ENCODE measurements around the gene NUB1. TPM values are rescaled to one million over a fixed set of nuclear protein-coding genes. Genes with fewer than 3 reads are reported as not detected.

The NUB1 gene
- polyA plus RNA-seq, 3 donors, result 32.0 to 39.2 (median 37.2) TPM

DNA sequence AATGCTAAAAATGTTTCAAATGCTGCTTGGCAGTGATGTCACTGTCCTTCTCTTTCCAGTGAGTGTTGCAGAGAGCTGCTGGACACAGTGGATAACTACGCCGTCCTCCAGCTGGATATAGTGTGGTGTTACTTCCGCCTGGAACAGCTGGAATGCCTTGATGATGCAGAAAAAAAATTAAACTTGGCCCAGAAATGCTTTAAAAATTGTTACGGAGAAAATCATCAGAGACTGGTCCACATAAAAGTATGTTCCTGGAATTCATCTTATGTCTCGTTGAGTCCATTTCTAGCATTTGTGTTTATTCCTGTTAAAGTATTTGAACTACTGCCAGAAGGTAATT lies 25.2 kb downstream of the NUB1 start:
- H3K9ac ChIP-seq (ENCODE audit: insufficient read depth, low read length, poor library complexity, severe bottlenecking), result no peak overlapping the region
- no peaks in the 10 kb centered on the region for H3K4me1 ChIP-seq (ENCODE audit: control insufficient read depth in 1 of 2, insufficient read depth in 2 of 2, low read length in 2 of 2)
- no peaks in the 10 kb centered on the region for H3K9me3 ChIP-seq (replicated peaks in 1 of 2; ENCODE audit: control insufficient read depth in 1 of 2, insufficient read depth in 1 of 2, low read length in 2 of 2)
- Mint-ChIP-seq H3K4me1 (no peaks in the 10 kb centered on the region), H3K36me3 (peaks cover 58 to 67% of the 10 kb centered on the region in 2 donors), H3K9me3 (peaks cover 0 to 2% (median 0%) of the 10 kb centered on the region in 7 donors), H3K27me3 (ENCODE audit: low read depth in 3 of 3) (peaks cover 0 to 3% (median 2%) of the 10 kb centered on the region in 3 donors), H3K4me3 (no peak overlapping the region), H3K27ac (no peak overlapping the region)
- TF ChIP-seq, protein P1, sequence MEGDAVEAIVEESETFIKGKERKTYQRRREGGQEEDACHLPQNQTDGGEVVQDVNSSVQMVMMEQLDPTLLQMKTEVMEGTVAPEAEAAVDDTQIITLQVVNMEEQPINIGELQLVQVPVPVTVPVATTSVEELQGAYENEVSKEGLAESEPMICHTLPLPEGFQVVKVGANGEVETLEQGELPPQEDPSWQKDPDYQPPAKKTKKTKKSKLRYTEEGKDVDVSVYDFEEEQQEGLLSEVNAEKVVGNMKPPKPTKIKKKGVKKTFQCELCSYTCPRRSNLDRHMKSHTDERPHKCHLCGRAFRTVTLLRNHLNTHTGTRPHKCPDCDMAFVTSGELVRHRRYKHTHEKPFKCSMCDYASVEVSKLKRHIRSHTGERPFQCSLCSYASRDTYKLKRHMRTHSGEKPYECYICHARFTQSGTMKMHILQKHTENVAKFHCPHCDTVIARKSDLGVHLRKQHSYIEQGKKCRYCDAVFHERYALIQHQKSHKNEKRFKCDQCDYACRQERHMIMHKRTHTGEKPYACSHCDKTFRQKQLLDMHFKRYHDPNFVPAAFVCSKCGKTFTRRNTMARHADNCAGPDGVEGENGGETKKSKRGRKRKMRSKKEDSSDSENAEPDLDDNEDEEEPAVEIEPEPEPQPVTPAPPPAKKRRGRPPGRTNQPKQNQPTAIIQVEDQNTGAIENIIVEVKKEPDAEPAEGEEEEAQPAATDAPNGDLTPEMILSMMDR (IDR thresholded peaks at IDR 0.05), result no peak
- no peak overlapping the region for H3K4me2 ChIP-seq (replicated peaks; ENCODE audit: extremely low read depth, low read length, poor library complexity, severe bottlenecking)
- WGBS (ENCODE audit: insufficient coverage), result 83% methylated on average over 3 of the region's 5 CpGs
- intact Hi-C loops (cut with micrococcal nuclease), result loop anchor here in 1 of 2 donors (5.0 kb wide), 1 partner anchor 395 kb away; no protein-coding TSS in a partner anchor
- no peak for DNase-seq
- H2AFZ ChIP-seq (ENCODE audit: insufficient read depth, low read depth, low read length, poor library complexity, severe bottlenecking), result no peak overlapping the region
- no peaks in the 10 kb centered on the region for H3K27me3 ChIP-seq (ENCODE audit: control insufficient read depth in 2 of 2, insufficient read depth in 2 of 2, low read length in 2 of 2)
- H3K27ac ChIP-seq (ENCODE audit: low read depth in 1 of 2, low read length in 2 of 2), result no peak overlapping the region
- peaks cover 43 to 56% of the 10 kb centered on the region in 2 donors for H3K36me3 ChIP-seq (replicated peaks in 1 of 2; ENCODE audit: control insufficient read depth in 1 of 2, insufficient read depth in 2 of 2, low read length in 2 of 2)
- no peaks in the 10 kb centered on the region for H3K79me2 ChIP-seq (ENCODE audit: insufficient read depth, low read length)
- no peak overlapping the region for H3K4me3 ChIP-seq (replicated peaks in 1 of 3; ENCODE audit: low read depth in 2 of 3, low read length in 3 of 3)
- H4K20me1 ChIP-seq (ENCODE audit: insufficient read depth, low read length), result no peaks in the 10 kb centered on the region

DNA sequence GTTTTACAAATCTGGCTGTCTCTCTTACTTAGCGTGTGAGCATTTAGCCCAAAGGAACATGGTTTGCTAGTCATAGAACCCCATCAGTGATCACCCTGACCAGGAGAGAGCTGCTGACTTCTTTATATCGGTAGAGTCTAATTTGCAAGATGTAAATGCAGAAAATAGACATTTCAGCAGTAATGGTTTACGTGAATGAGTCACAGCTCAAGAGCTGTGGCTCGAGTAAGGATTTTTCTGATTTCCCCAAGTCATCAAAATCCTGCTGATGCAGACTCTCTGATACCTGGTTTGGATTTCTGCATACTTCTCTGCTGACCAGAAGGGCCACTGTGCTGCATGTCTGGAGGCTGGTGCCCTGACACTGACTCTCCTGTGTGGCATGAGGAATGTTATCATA lies 25.7 kb downstream of the NUB1 start:
- H2AFZ ChIP-seq (ENCODE audit: insufficient read depth, low read depth, low read length, poor library complexity, severe bottlenecking), result no peak overlapping the region
- H3K4me3 ChIP-seq (replicated peaks in 1 of 3; ENCODE audit: low read depth in 2 of 3, low read length in 3 of 3), result no peak overlapping the region
- no peaks in the 10 kb centered on the region for H3K9me3 ChIP-seq (replicated peaks in 1 of 2; ENCODE audit: control insufficient read depth in 1 of 2, insufficient read depth in 1 of 2, low read length in 2 of 2)
- WGBS (ENCODE audit: insufficient coverage), result 100% methylated on average over 3 of the region's 4 CpGs
- Mint-ChIP-seq H3K4me1 (no peaks in the 10 kb centered on the region), H3K36me3 (peaks cover 56 to 63% of the 10 kb centered on the region in 2 donors), H3K4me3 (no peak overlapping the region), H3K27ac (no peak overlapping the region), H3K27me3 (ENCODE audit: low read depth in 3 of 3) (peaks cover 0 to 3% (median 2%) of the 10 kb centered on the region in 3 donors), H3K9me3 (peaks cover 0 to 2% (median 0%) of the 10 kb centered on the region in 7 donors)
- H3K4me2 ChIP-seq (replicated peaks; ENCODE audit: extremely low read depth, low read length, poor library complexity, severe bottlenecking), result no peak overlapping the region
- intact Hi-C loops (cut with micrococcal nuclease), result loop anchor here in 1 of 2 donors (5.0 kb wide), 1 partner anchor 395 kb away; no protein-coding TSS in a partner anchor
- H3K36me3 ChIP-seq (replicated peaks in 1 of 2; ENCODE audit: control insufficient read depth in 1 of 2, insufficient read depth in 2 of 2, low read length in 2 of 2), result peaks cover 42 to 56% of the 10 kb centered on the region in 2 donors
- no peaks in the 10 kb centered on the region for H3K4me1 ChIP-seq (ENCODE audit: control insufficient read depth in 1 of 2, insufficient read depth in 2 of 2, low read length in 2 of 2)
- H3K27ac ChIP-seq (ENCODE audit: low read depth in 1 of 2, low read length in 2 of 2), result no peak overlapping the region
- no peak overlapping the region for H3K9ac ChIP-seq (ENCODE audit: insufficient read depth, low read length, poor library complexity, severe bottlenecking)
- H3K79me2 ChIP-seq (ENCODE audit: insufficient read depth, low read length), result no peaks in the 10 kb centered on the region
- DNase-seq, result no peak
- TF ChIP-seq, protein P1 (IDR thresholded peaks at IDR 0.05), result no peak
- peaks cover 2% of the 10 kb centered on the region for H4K20me1 ChIP-seq (ENCODE audit: insufficient read depth, low read length)
- H3K27me3 ChIP-seq (ENCODE audit: control insufficient read depth in 2 of 2, insufficient read depth in 2 of 2, low read length in 2 of 2), result no peaks in the 10 kb centered on the region

Data from CD14-positive monocyte (primary cell).